IMR-90 (cell line): ENCODE measurements around the gene PHOSPHO1. TPM values are rescaled to one million over a fixed set of nuclear protein-coding genes. Genes with fewer than 3 reads are reported as not detected.

ENCODE experiments used
- ATAC-seq: fragments of 200-7000 bp; cut with Tn5 transposase; 2 replicates; pipeline ENCODE4 v1.9.1; 2020; ENCODE audit warnings: low read depth, mild to moderate bottlenecking, moderate library complexity
- BruUV-seq: library from RNA; stranded (reverse); fragments of 400-500 nt; replicated peaks from 2 replicates; lab custom pipeline; 2021; lab: Mats Ljungman, UMichigan
- CTCF ChIA-PET: fragments of 300-600 bp; formaldehyde crosslinking; extraction: SDS; loops from one replicate; lab custom pipeline; 2021; ENCODE audit warnings: antibody characterized with exemption; lab: Yijun Ruan, JAX
- POLR2A ChIA-PET: fragments of 300-600 bp; sonication (Branson Sonifier 250); formaldehyde crosslinking; loops from one replicate; lab custom pipeline; 2022; ENCODE audit warnings: antibody characterized with exemption; ENCODE audit not compliant: unreplicated experiment; lab: Charles Lee
- DNase-seq: peaks from one replicate; pipeline ENCODE4 v3.0.0; 2013
- H2AFZ ChIP-seq: replicated peaks from 2 replicates; pipeline ENCODE3; 2013; ENCODE audit warnings: low read length, mild to moderate bottlenecking; ENCODE audit not compliant: poor library complexity
- H2AK5ac ChIP-seq: 2 replicates; pipeline ENCODE4 v1.6.1; 2013; ENCODE audit warnings: low read depth, low read length, inconsistent platforms
- H2AK9ac ChIP-seq: replicated peaks from 2 replicates; pipeline ENCODE3; 2013; ENCODE audit warnings: mild to moderate bottlenecking, low read depth, low read length, moderate library complexity; ENCODE audit not compliant: poor library complexity
- H2BK120ac ChIP-seq: 2 replicates; pipeline ENCODE4 v1.6.1; 2013; ENCODE audit warnings: low read depth, low read length, inconsistent platforms
- H2BK15ac ChIP-seq: 3 replicates; pipeline ENCODE4 v1.6.1; 2013; ENCODE audit warnings: low read depth, low read length, inconsistent platforms
- H2BK20ac ChIP-seq: 2 replicates; pipeline ENCODE4 v1.6.1; 2013; ENCODE audit warnings: low read depth, mild to moderate bottlenecking, inconsistent platforms, low read length, moderate library complexity
- H2BK5ac ChIP-seq: 2 replicates; pipeline ENCODE4 v1.6.1; 2013; ENCODE audit warnings: mild to moderate bottlenecking, low read depth, low read length, inconsistent platforms; ENCODE audit not compliant: poor library complexity, severe bottlenecking
- H3K14ac ChIP-seq: replicated peaks from 2 replicates; pipeline ENCODE4 v1.6.1; 2013; ENCODE audit warnings: low read depth, low read length, inconsistent platforms
- H3K18ac ChIP-seq: 2 replicates; pipeline ENCODE4 v1.6.1; 2013; ENCODE audit warnings: low read depth, low read length, control low read depth
- H3K23ac ChIP-seq: 2 replicates; pipeline ENCODE4 v1.6.1; 2013; ENCODE audit warnings: low read depth, low read length, inconsistent platforms
- H3K27ac ChIP-seq: 2 replicates; pipeline ENCODE4 v1.5.1; 2013; ENCODE audit warnings: mild to moderate bottlenecking, control low read depth, low read length; ENCODE audit not compliant: insufficient read depth
- H3K27me3 ChIP-seq: 2 replicates; pipeline ENCODE4 v1.6.1; 2013; ENCODE audit warnings: low read length; ENCODE audit not compliant: control insufficient read depth, insufficient read depth
- H3K36me3 ChIP-seq: 2 replicates; pipeline ENCODE4 v1.6.1; 2013; ENCODE audit warnings: low read length, mixed read lengths; ENCODE audit not compliant: control insufficient read depth, insufficient read depth
- H3K4ac ChIP-seq: 2 replicates; pipeline ENCODE4 v1.6.1; 2013; ENCODE audit warnings: low read depth, low read length, inconsistent platforms
- H3K4me1 ChIP-seq: 2 replicates; pipeline ENCODE4 v1.6.1; 2013; ENCODE audit warnings: low read length, mixed read lengths; ENCODE audit not compliant: control insufficient read depth, insufficient read depth
- H3K4me2 ChIP-seq: 2 replicates; pipeline ENCODE4 v1.6.1; 2013; ENCODE audit warnings: low read depth, mild to moderate bottlenecking, control low read depth, low read length, moderate library complexity
- H3K4me3 ChIP-seq: 2 replicates; pipeline ENCODE4 v1.5.1; 2013; ENCODE audit warnings: low read depth, mild to moderate bottlenecking, control low read depth, low read length, moderate library complexity; ENCODE audit not compliant: insufficient read depth
- H3K56ac ChIP-seq: 2 replicates; pipeline ENCODE4 v1.6.1; 2013; ENCODE audit warnings: low read length, inconsistent platforms; ENCODE audit not compliant: insufficient read depth; ENCODE audit errors: extremely low read depth
- H3K79me1 ChIP-seq, 2 experiments: 2 replicates each; pipeline ENCODE4 v1.6.1; 2013; ENCODE audit warnings: low read length in 2 of 2, inconsistent platforms in 1 of 2, low read depth in 1 of 2
- H3K9ac ChIP-seq: 2 replicates; pipeline ENCODE4 v1.6.1; 2013; ENCODE audit warnings: low read depth, low read length, control low read depth
- H3K9me1 ChIP-seq: 2 replicates; pipeline ENCODE4 v1.6.1; 2013; ENCODE audit warnings: low read length, inconsistent platforms; ENCODE audit not compliant: insufficient read depth
- H3K9me3 ChIP-seq: 2 replicates; pipeline ENCODE4 v1.6.1; 2013; ENCODE audit warnings: low read length; ENCODE audit not compliant: control insufficient read depth, insufficient read depth
- H4K20me1 ChIP-seq: 2 replicates; pipeline ENCODE4 v1.6.1; 2013; ENCODE audit warnings: low read length, inconsistent platforms; ENCODE audit not compliant: insufficient read depth
- H4K5ac ChIP-seq: 2 replicates; pipeline ENCODE4 v1.6.1; 2013; ENCODE audit warnings: mild to moderate bottlenecking, low read depth, low read length, control low read depth
- H4K8ac ChIP-seq, 2 experiments: 2 replicates each; pipeline ENCODE4 v1.6.1; 2013; ENCODE audit warnings: low read depth in 2 of 2, low read length in 2 of 2, control low read depth in 1 of 2, inconsistent platforms in 1 of 2
- H4K91ac ChIP-seq: 2 replicates; pipeline ENCODE4 v1.6.1; 2013; ENCODE audit warnings: low read depth, low read length, inconsistent platforms; ENCODE audit not compliant: insufficient read depth
- BHLHE40 ChIP-seq: fragments of 150-350 bp; IDR thresholded peaks from 2 replicates; pipeline ENCODE4 v1.6.1; 2016; ENCODE audit warnings: mild to moderate bottlenecking, low read depth, low read length
- CHD1 ChIP-seq: IDR thresholded peaks from 2 replicates; pipeline ENCODE4 v1.6.1; 2012; ENCODE audit warnings: low read depth, low read length, improper control_type of control experiment
- ELK1 ChIP-seq: fragments of 150-350 bp; IDR thresholded peaks from 2 replicates; pipeline ENCODE4 v1.6.1; 2016; ENCODE audit warnings: low read depth, mild to moderate bottlenecking, low read length, moderate library complexity, borderline replicate concordance
- FOS ChIP-seq: fragments of 150-350 bp; IDR thresholded peaks from 2 replicates; pipeline ENCODE4 v1.6.1; 2016; ENCODE audit warnings: low read depth, low read length
- MAFK ChIP-seq: IDR thresholded peaks from 2 replicates; pipeline ENCODE4 v1.6.1; 2012; ENCODE audit warnings: low read depth, low read length, improper control_type of control experiment
- MAZ ChIP-seq: IDR thresholded peaks from 2 replicates; pipeline ENCODE4 v1.6.1; 2012; ENCODE audit warnings: low read depth, mild to moderate bottlenecking, low read length, improper control_type of control experiment, moderate library complexity, borderline replicate concordance
- MXI1 ChIP-seq: IDR thresholded peaks from 2 replicates; pipeline ENCODE4 v1.6.1; 2012; ENCODE audit warnings: low read depth, mild to moderate bottlenecking, low read length, moderate library complexity, borderline replicate concordance
- NFE2L2 ChIP-seq: fragments of 150-350 bp; IDR thresholded peaks from 2 replicates; pipeline ENCODE4 v1.6.1; 2016; ENCODE audit warnings: low read depth, mild to moderate bottlenecking, low read length
- RCOR1 ChIP-seq: IDR thresholded peaks from 2 replicates; pipeline ENCODE4 v1.6.1; 2012; ENCODE audit warnings: mild to moderate bottlenecking, low read length, improper control_type of control experiment; ENCODE audit not compliant: insufficient replicate concordance
- RFX5 ChIP-seq: IDR thresholded peaks from 2 replicates; pipeline ENCODE4 v1.8.0; 2012; ENCODE audit warnings: low read depth, mild to moderate bottlenecking, low read length, moderate library complexity
- WGBS, 2 experiments: methylation state at CpG; one replicate each; pipeline versions ENCODE4 v1.1.5 to v1.1.7; 2013; ENCODE audit warnings: missing lambda C conversion rate in 2 of 2; ENCODE audit not compliant: insufficient read length in 1 of 2; ENCODE audit errors: extremely low coverage in 2 of 2; 5-methylcytosine and 5-hydroxymethylcytosine counted together
- dilution Hi-C: fragments of 300-500 bp; cut with HindIII; formaldehyde crosslinking; loops from one replicate; pipeline ENCODE4 v1.14.3; 2018; ENCODE audit warnings: low sequenced_read_pairs; ENCODE audit not compliant: unreplicated experiment
- in situ Hi-C: fragments of 300-500 bp; cut with MboI; formaldehyde crosslinking; loops from 3 replicates; pipeline ENCODE4 v1.14.3; 2019; ENCODE audit warnings: low sequenced_read_pairs, inconsistent platforms, mixed read lengths
- intact Hi-C: fragments of 100-400 bp; cut with micrococcal nuclease; formaldehyde crosslinking; loops from 2 replicates; pipeline ENCODE4 v1.10.0; 2022
- polyA plus RNA-seq, 3 experiments: library from polyadenylated mRNA; depleted of rRNA; stranded (reverse); fragments of >200 nt; gene quantifications; 2 replicates each; pipeline ENCODE4 v1.2.3, GENCODE V29; 2012; ENCODE audit warnings: low replicate concordance in 1 of 3
- total RNA-seq: library from RNA; depleted of rRNA; stranded (reverse); fragments of >200 nt; gene quantifications from 2 replicates; pipeline ENCODE4 v1.2.3, GENCODE V29; 2012

PHOSPHO1 gene
- total and polyA plus RNA-seq, 2 of the 4 experiments (the other 2 are of a cell fraction) = under 0.01 to 0.48 TPM

- no peak overlapping the region for H3K56ac ChIP-seq
- no peaks in the 10 kb centered on the region for H3K36me3 ChIP-seq
- H2BK15ac ChIP-seq = no peak overlapping the region
- no peaks in the 10 kb centered on the region for H3K79me1 ChIP-seq
- in situ Hi-C loops (no loop called here), intact Hi-C loops (no loop called here), dilution Hi-C loops (no loop called here)
- CTCF ChIA-PET = interaction anchor here (1.5 kb wide), 1 partner anchor 9 kb away, joined by 3 read pairs; no protein-coding TSS in a partner anchor
- no peak overlapping the region for H2AK5ac ChIP-seq
- ATAC-seq = no peak
- no peak overlapping the region for H3K9ac ChIP-seq
- H3K9me3 ChIP-seq = no peaks in the 10 kb centered on the region
- H3K4me2 ChIP-seq = no peak overlapping the region
- H3K4me1 ChIP-seq = peaks cover 9% of the 10 kb centered on the region
- H4K91ac ChIP-seq = no peak overlapping the region
- peaks cover under 1% of the 10 kb centered on the region; the same call in 1 of the 2 replicates for H3K27me3 ChIP-seq
- DNase-seq = no peak
- no peak overlapping the region for H2AK9ac ChIP-seq
- H4K8ac ChIP-seq = no peak overlapping the region
- no peak overlapping the region for H3K4me3 ChIP-seq
- H4K20me1 ChIP-seq = no peaks in the 10 kb centered on the region
- H2BK20ac ChIP-seq = no peak overlapping the region
- H2BK5ac ChIP-seq = no peak overlapping the region
- no peak overlapping the region for H3K18ac ChIP-seq
- no peak overlapping the region for H2BK120ac ChIP-seq
- no CpG with 5 or more reads among the region's 2 CpGs for WGBS, 2 experiments
- H3K9me1 ChIP-seq = peaks cover 11% of the 10 kb centered on the region
- H2AFZ ChIP-seq = no peak overlapping the region
- POLR2A ChIA-PET = no interaction called here
- H3K27ac ChIP-seq = no peak overlapping the region
- H3K23ac ChIP-seq = no peak overlapping the region
- TF ChIP-seq FOS (no peak), MAZ (no peak), ELK1 (no peak), MAFK (no peak), RCOR1 (no peak), RFX5 (no peak), NFE2L2 (no peak), CHD1 (no peak), MXI1 (no peak), BHLHE40 (no peak)
- H3K14ac ChIP-seq = no peak overlapping the region
- H3K4ac ChIP-seq = no peak overlapping the region
- no peak overlapping the region for H4K5ac ChIP-seq
- no TSS peak for BruUV-seq
These were observed 16.7 kb downstream of the PHOSPHO1 start for GRCh38 chr17:49213847-49214246.
